ENCODE measurements around the gene MROH8. TPM values are rescaled to one million over a fixed set of nuclear protein-coding genes. Genes with fewer than 3 reads are reported as not detected.
A peak's percentile ranks its signal among the peaks of the same experiment; 100 is the strongest.

Gene MROH8
- total RNA-seq, 4 donors from 2014 or later, result 0.54 to 14.0 (median 3.2) TPM

GRCh38 chr20:37205130-37205529 lies 25.8 kb upstream of the MROH8 start:
- no peak overlapping the region for H3K27ac ChIP-seq
- H3K9me3 ChIP-seq, result no peaks in the 10 kb centered on the region
- H3K27me3 ChIP-seq, result no peaks in the 10 kb centered on the region
- no peak for DNase-seq
- peaks cover 0 to 87% (median 0%) of the 10 kb centered on the region in 3 donors for H3K36me3 ChIP-seq
- peaks cover 0 to 10% (median 0%) of the 10 kb centered on the region in 4 donors for H3K4me1 ChIP-seq
- H3K4me3 ChIP-seq, result no peak overlapping the region
- no peak for TF ChIP-seq CTCF (IDR thresholded peaks at IDR 0.05)
- TF ChIP-seq POLR2A (IDR thresholded peaks at IDR 0.05), result no peak

GRCh38 chr20:37204056-37204455 lies 24.7 kb upstream of the MROH8 start:
- DNase-seq, result no peak
- Histone ChIP-seq H3K9me3 (no peaks in the 10 kb centered on the region), H3K27me3 (no peaks in the 10 kb centered on the region), H3K36me3 (peaks cover 0 to 87% (median 3%) of the 10 kb centered on the region in 3 donors), H3K4me3 (no peak overlapping the region), H3K27ac (no peak overlapping the region), H3K4me1 (peaks cover 0 to 10% (median 0%) of the 10 kb centered on the region in 4 donors)
- no peak for TF ChIP-seq POLR2A (IDR thresholded peaks at IDR 0.05)
- TF ChIP-seq CTCF (IDR thresholded peaks at IDR 0.05), result no peak

GRCh38 chr20:37202267-37202943 lies 23.1 kb upstream of the MROH8 start:
- Histone ChIP-seq H3K4me3 (no peak overlapping the region), H3K27ac (peak overlapping the region in 2 of 4 donors; percentile 35 to 67), H3K4me1 (peaks cover 0 to 10% (median 0%) of the 10 kb centered on the region in 4 donors), H3K27me3 (no peaks in the 10 kb centered on the region), H3K36me3 (peaks cover 0 to 81% (median 3%) of the 10 kb centered on the region in 3 donors), H3K9me3 (no peaks in the 10 kb centered on the region)
- TF ChIP-seq POLR2A (IDR thresholded peaks at IDR 0.05) (no peak), CTCF (IDR thresholded peaks at IDR 0.05) (peak; percentile 38 to 69 (median 68))
- DNase-seq, result peak in 1 of 3 donors; percentile 63

- H3K36me3 ChIP-seq, result peaks cover 0 to 75% (median 3%) of the 10 kb centered on the region in 3 donors
- H3K4me3 ChIP-seq, result no peak overlapping the region
- no peaks in the 10 kb centered on the region for H3K27me3 ChIP-seq
- no peak for DNase-seq
- H3K9me3 ChIP-seq, result no peaks in the 10 kb centered on the region
- TF ChIP-seq CTCF (IDR thresholded peaks at IDR 0.05) (no peak), POLR2A (IDR thresholded peaks at IDR 0.05) (no peak)
- H3K4me1 ChIP-seq, result peaks cover 0 to 10% (median 0%) of the 10 kb centered on the region in 4 donors
- H3K27ac ChIP-seq, result peak overlapping the region in 2 of 4 donors; percentile 35 to 67
Observed at GRCh38 chr20:37201827-37202162, 22.4 kb upstream of the MROH8 start.

GRCh38 chr20:37200926-37201826 lies 21.8 kb upstream of the MROH8 start:
- TF ChIP-seq CTCF (IDR thresholded peaks at IDR 0.05) (no peak), POLR2A (IDR thresholded peaks at IDR 0.05) (no peak)
- peaks cover 0 to 68% (median 3%) of the 10 kb centered on the region in 3 donors for H3K36me3 ChIP-seq

More at GRCh38 chr20:37200926-37201826, 21.8 kb upstream of the MROH8 start:
- peaks cover 0 to 10% (median 0%) of the 10 kb centered on the region in 4 donors for H3K4me1 ChIP-seq
- H3K9me3 ChIP-seq, result no peaks in the 10 kb centered on the region
- DNase-seq, result no peak
- H3K27ac ChIP-seq, result no peak overlapping the region
- no peaks in the 10 kb centered on the region for H3K27me3 ChIP-seq
- no peak overlapping the region for H3K4me3 ChIP-seq
